PC-3 (cell line): ENCODE results near the gene SNX27. TPM values are rescaled to one million over a fixed set of nuclear protein-coding genes. Genes with fewer than 3 reads are reported as not detected.
A peak's percentile ranks its signal among the peaks of the same experiment; 100 is the strongest.

Experiments used
- ATAC-seq: fragments of 200-7000 bp; cut with Tn5 transposase; 2 replicates; pipeline ENCODE4 v1.9.1; 2020; ENCODE audit warnings: mild to moderate bottlenecking, moderate library complexity
- BruUV-seq: library from RNA; stranded (reverse); fragments of 400-500 nt; replicated peaks from 2 replicates; lab custom pipeline; 2021; lab: Mats Ljungman, UMichigan
- CTCF ChIA-PET: fragments of 300-600 bp; sonication (Branson Sonifier 250); formaldehyde crosslinking; loops from one replicate; lab custom pipeline; 2022; ENCODE audit warnings: antibody characterized with exemption; lab: Charles Lee
- POLR2A ChIA-PET: fragments of 300-600 bp; sonication (Branson Sonifier 250); formaldehyde crosslinking; loops from one replicate; lab custom pipeline; 2022; ENCODE audit warnings: antibody characterized with exemption; ENCODE audit not compliant: unreplicated experiment; lab: Charles Lee
- DNase-seq: peaks from one replicate; pipeline ENCODE4 v3.0.0-alpha.2; 2015
- H2AFZ ChIP-seq: fragments of 300-600 bp; sonication (generic); 2 replicates; pipeline ENCODE4 v1.6.0; 2016; ENCODE audit warnings: antibody characterized with exemption, low read length
- H3F3A ChIP-seq: fragments of 300-600 bp; sonication (generic); one replicate; pipeline ENCODE4 v1.6.0; 2017; ENCODE audit warnings: antibody characterized with exemption, low read length, control low read depth, mild to moderate bottlenecking; ENCODE audit not compliant: unreplicated experiment
- H3K27ac ChIP-seq: fragments of 300-600 bp; sonication (generic); 2 replicates; pipeline ENCODE4 v1.5.1; 2016; ENCODE audit warnings: mild to moderate bottlenecking, low read length
- H3K27me3 ChIP-seq: fragments of 300-600 bp; sonication (generic); 2 replicates; pipeline ENCODE4 v1.6.1; 2016; ENCODE audit warnings: low read length, mixed read lengths
- H3K36me3 ChIP-seq: fragments of 300-600 bp; sonication (generic); 2 replicates; pipeline ENCODE4 v1.6.1; 2016; ENCODE audit warnings: low read depth, mixed run types, low read length, mixed read lengths
- H3K4me1 ChIP-seq: fragments of 300-600 bp; sonication (generic); 2 replicates; pipeline ENCODE4 v1.5.1; 2016; ENCODE audit warnings: low read length; ENCODE audit not compliant: insufficient read depth
- H3K4me2 ChIP-seq: fragments of 300-600 bp; sonication (generic); 2 replicates; pipeline ENCODE4 v1.6.0; 2016; ENCODE audit warnings: low read length
- H3K4me3 ChIP-seq: fragments of 300-600 bp; sonication (generic); 2 replicates; pipeline ENCODE4 v1.5.1; 2016; ENCODE audit warnings: mild to moderate bottlenecking, low read length, mixed read lengths
- H3K79me2 ChIP-seq: fragments of 300-600 bp; sonication (generic); 2 replicates; pipeline ENCODE4 v1.6.1; 2017; ENCODE audit warnings: low read length, mixed read lengths
- H3K9ac ChIP-seq: fragments of 300-600 bp; sonication (generic); 2 replicates; pipeline ENCODE4 v1.6.0; 2016; ENCODE audit warnings: mild to moderate bottlenecking, low read length
- H3K9me2 ChIP-seq: fragments of 300-600 bp; sonication (generic); replicated peaks from 2 replicates; pipeline ENCODE4 v1.6.1; 2016; ENCODE audit warnings: mixed run types, low read length, mixed read lengths
- H3K9me3 ChIP-seq: fragments of 300-600 bp; sonication (generic); 2 replicates; pipeline ENCODE4 v1.6.1; 2016; ENCODE audit warnings: low read length, mixed read lengths
- H4K20me1 ChIP-seq: fragments of 300-600 bp; sonication (generic); 2 replicates; pipeline ENCODE4 v1.6.1; 2016; ENCODE audit warnings: low read length, mixed read lengths
- CTCF ChIP-seq: fragments of 300-600 bp; sonication (generic); conservative IDR thresholded peaks from 2 replicates; pipeline ENCODE4 v1.5.1; 2017; ENCODE audit warnings: antibody characterized with exemption, low read depth, mild to moderate bottlenecking, low read length
- EZH2 ChIP-seq: fragments of 300-600 bp; sonication (generic); IDR thresholded peaks from one replicate; pipeline ENCODE4 v1.6.1; 2017; ENCODE audit warnings: antibody characterized with exemption, mild to moderate bottlenecking, low read length; ENCODE audit not compliant: unreplicated experiment
- EZH2phosphoT487 ChIP-seq: fragments of 300-600 bp; sonication (generic); IDR thresholded peaks from 2 replicates; pipeline ENCODE4 v1.6.1; 2018; ENCODE audit warnings: mild to moderate bottlenecking, antibody characterized with exemption, low read length, borderline replicate concordance
- intact Hi-C: fragments of 100-400 bp; cut with micrococcal nuclease; formaldehyde crosslinking; loops from 2 replicates; pipeline ENCODE4 v1.9.0; 2023
- total RNA-seq: library from RNA; depleted of rRNA; stranded (reverse); fragments of >200 nt; gene quantifications from 2 replicates; pipeline ENCODE4 v1.2.3, GENCODE V29; 2014

The SNX27 gene
- total RNA-seq, 1 experiment from 2014 or later, result 25.1 TPM

- peak overlapping the region; percentile 52; the same call in 1 of the 2 replicates for H3K4me2 ChIP-seq
- no peaks in the 10 kb centered on the region for H3K27me3 ChIP-seq
- no peak overlapping the region for H3K9ac ChIP-seq
- no peak overlapping the region for H2AFZ ChIP-seq
- TF ChIP-seq CTCF, result no peak
- no peak for TF ChIP-seq EZH2phosphoT487
- no peak for TF ChIP-seq EZH2
- no peaks in the 10 kb centered on the region for H3K36me3 ChIP-seq
- peaks cover 80% of the 10 kb centered on the region for H3K79me2 ChIP-seq
- ATAC-seq (no peak), DNase-seq (no peak)
- peaks cover 50% of the 10 kb centered on the region for H3K4me1 ChIP-seq
- ChIA-PET CTCF (no interaction called here), POLR2A (no interaction called here)
- 0 out of 2 replicates have a peak overlapping the region, but pooled peaks have one; percentile 1 for H3K27ac ChIP-seq
- H3F3A ChIP-seq, result peaks cover 9% of the 10 kb centered on the region
- BruUV-seq, result no TSS peak
- intact Hi-C loops, result no loop called here
- H3K4me3 ChIP-seq, result no peak overlapping the region
- peaks cover 3% of the 10 kb centered on the region; the same call in 1 of the 2 replicates for H4K20me1 ChIP-seq
- no peaks in the 10 kb centered on the region for H3K9me2 ChIP-seq
- no peaks in the 10 kb centered on the region for H3K9me3 ChIP-seq
Measured at GRCh38 chr1:151620286-151620685, 8.4 kb downstream of the SNX27 start.

GRCh38 chr1:151621351-151621750 lies 9.5 kb downstream of the SNX27 start:
- no peaks in the 10 kb centered on the region for H3K36me3 ChIP-seq
- intact Hi-C loops, result no loop called here
- H2AFZ ChIP-seq, result no peak overlapping the region
- ATAC-seq (no peak), DNase-seq (no peak)
- no peaks in the 10 kb centered on the region for H3K9me3 ChIP-seq
- no peak overlapping the region for H3K4me2 ChIP-seq
- H3K27ac ChIP-seq, result no peak overlapping the region
- BruUV-seq, result no TSS peak
- no peaks in the 10 kb centered on the region for H3K9me2 ChIP-seq
- no peaks in the 10 kb centered on the region for H3K27me3 ChIP-seq
- ChIA-PET CTCF (interaction anchor here (0.5 kb wide), 1 partner anchor 332 kb away, joined by 3 read pairs; no protein-coding TSS in a partner anchor), POLR2A (no interaction called here)
- H4K20me1 ChIP-seq, result peaks cover 3% of the 10 kb centered on the region; the same call in 1 of the 2 replicates
- H3K4me1 ChIP-seq, result peaks cover 40% of the 10 kb centered on the region
- no peak overlapping the region for H3K9ac ChIP-seq
- peaks cover 74% of the 10 kb centered on the region for H3K79me2 ChIP-seq
- H3F3A ChIP-seq, result peaks cover 6% of the 10 kb centered on the region
- no peak overlapping the region for H3K4me3 ChIP-seq
- TF ChIP-seq EZH2phosphoT487 (no peak), CTCF (no peak), EZH2 (no peak)

GRCh38 chr1:151624783-151625182 lies 12.9 kb downstream of the SNX27 start:
- ATAC-seq, result peak; percentile 75
- ChIA-PET POLR2A (no interaction called here), CTCF (no interaction called here)
- BruUV-seq, result no TSS peak
- H3K27ac ChIP-seq, result no peak overlapping the region
- H3K79me2 ChIP-seq, result peaks cover 42% of the 10 kb centered on the region
- H3K4me1 ChIP-seq, result peaks cover 14% of the 10 kb centered on the region
- peak overlapping the region; percentile 4; the same call in 1 of the 2 replicates for H3K4me3 ChIP-seq
- no peaks in the 10 kb centered on the region for H3K27me3 ChIP-seq
- TF ChIP-seq EZH2phosphoT487 (no peak), CTCF (no peak), EZH2 (no peak)
- H4K20me1 ChIP-seq, result no peaks in the 10 kb centered on the region
- peak; percentile 56 for DNase-seq
- no peak overlapping the region for H2AFZ ChIP-seq
- intact Hi-C loops, result no loop called here
- H3K4me2 ChIP-seq, result peak overlapping the region; percentile 45; the same call in 1 of the 2 replicates
- H3K9ac ChIP-seq, result no peak overlapping the region
- no peaks in the 10 kb centered on the region for H3K9me2 ChIP-seq
- no peaks in the 10 kb centered on the region for H3F3A ChIP-seq
- no peaks in the 10 kb centered on the region for H3K9me3 ChIP-seq
- no peaks in the 10 kb centered on the region for H3K36me3 ChIP-seq
